ENCODE results near the gene CABCOCO1.

CABCOCO1 gene

GRCh38 chr10:61617586-61617985 is 45.1 kb upstream of the CABCOCO1 start:
- TF ChIP-seq FOXP2 (optimal IDR thresholded peaks at IDR 0.05; ENCODE audit: borderline replicate concordance, extremely low read depth, extremely low read length, insufficient read depth), result no peak
- TF ChIP-seq SIN3A (IDR thresholded peaks at IDR 0.05; ENCODE audit: borderline replicate concordance, insufficient read depth, low read length), result no peak
- no peak for TF ChIP-seq REST (IDR thresholded peaks at IDR 0.05; ENCODE audit: insufficient read depth in 1 of 2, low read depth in 2 of 2, low read length in 2 of 2)
- TF ChIP-seq TAF1 (IDR thresholded peaks at IDR 0.05; ENCODE audit: borderline replicate concordance, insufficient read depth, low read length), result no peak
- TF ChIP-seq POLR2AphosphoS5 (IDR thresholded peaks at IDR 0.05; ENCODE audit: low read depth, low read length), result no peak

GRCh38 chr10:61618388-61618961 is 44.3 kb upstream of the CABCOCO1 start:
- no peak for TF ChIP-seq REST (IDR thresholded peaks at IDR 0.05; ENCODE audit: insufficient read depth in 1 of 2, low read depth in 2 of 2, low read length in 2 of 2)

GRCh38 chr10:61620506-61620905 is 42.2 kb upstream of the CABCOCO1 start:
- TF ChIP-seq SIN3A (IDR thresholded peaks at IDR 0.05; ENCODE audit: borderline replicate concordance, insufficient read depth, low read length) (no peak), POLR2AphosphoS5 (IDR thresholded peaks at IDR 0.05; ENCODE audit: low read depth, low read length) (no peak), REST (IDR thresholded peaks at IDR 0.05; ENCODE audit: insufficient read depth in 1 of 2, low read depth in 2 of 2, low read length in 2 of 2) (no peak), TAF1 (IDR thresholded peaks at IDR 0.05; ENCODE audit: borderline replicate concordance, insufficient read depth, low read length) (no peak), FOXP2 (optimal IDR thresholded peaks at IDR 0.05; ENCODE audit: borderline replicate concordance, extremely low read depth, extremely low read length, insufficient read depth) (no peak)

GRCh38 chr10:61621605-61622051 is 41.1 kb upstream of the CABCOCO1 start:
- TF ChIP-seq TAF1 (IDR thresholded peaks at IDR 0.05; ENCODE audit: borderline replicate concordance, insufficient read depth, low read length) (no peak), SIN3A (IDR thresholded peaks at IDR 0.05; ENCODE audit: borderline replicate concordance, insufficient read depth, low read length) (no peak), POLR2AphosphoS5 (IDR thresholded peaks at IDR 0.05; ENCODE audit: low read depth, low read length) (no peak), REST (IDR thresholded peaks at IDR 0.05; ENCODE audit: insufficient read depth in 1 of 2, low read depth in 2 of 2, low read length in 2 of 2) (no peak), FOXP2 (optimal IDR thresholded peaks at IDR 0.05; ENCODE audit: borderline replicate concordance, extremely low read depth, extremely low read length, insufficient read depth) (no peak)

GRCh38 chr10:61623161-61623560 is 39.6 kb upstream of the CABCOCO1 start:
- TF ChIP-seq REST (IDR thresholded peaks at IDR 0.05; ENCODE audit: insufficient read depth in 1 of 2, low read depth in 2 of 2, low read length in 2 of 2) (no peak), SIN3A (IDR thresholded peaks at IDR 0.05; ENCODE audit: borderline replicate concordance, insufficient read depth, low read length) (no peak), FOXP2 (optimal IDR thresholded peaks at IDR 0.05; ENCODE audit: borderline replicate concordance, extremely low read depth, extremely low read length, insufficient read depth) (no peak), POLR2AphosphoS5 (IDR thresholded peaks at IDR 0.05; ENCODE audit: low read depth, low read length) (no peak), TAF1 (IDR thresholded peaks at IDR 0.05; ENCODE audit: borderline replicate concordance, insufficient read depth, low read length) (no peak)

Data from PFSK-1 (cell line).